ENCODE results near the gene LPO.

GRCh38 chr17:58309918-58310259, 71.5 kb downstream of the LPO start:
- TF ChIP-seq CTCF (IDR thresholded peaks at IDR 0.05; ENCODE audit: low read length) (no peak), EZH2 (optimal IDR thresholded peaks at IDR 0.05; ENCODE audit: low read depth, low read length) (no peak)

Data from MM.1S (cell line).